GM21423 (cell line): ENCODE data around the gene DYNLT2.
"Not testable (repeated sequence)": the region's sequence is repeated elsewhere in the genome, so short reads cannot be mapped to it uniquely, and the experiment has no call there.

Experiments
- ATAC-seq: cut with Tn5 transposase; IDR thresholded peaks from one replicate; pipeline ENCODE4 v1.9.1; 2021; ENCODE audit warnings: mild to moderate bottlenecking, moderate library complexity; ENCODE audit not compliant: unreplicated experiment

Gene DYNLT2

DNA sequence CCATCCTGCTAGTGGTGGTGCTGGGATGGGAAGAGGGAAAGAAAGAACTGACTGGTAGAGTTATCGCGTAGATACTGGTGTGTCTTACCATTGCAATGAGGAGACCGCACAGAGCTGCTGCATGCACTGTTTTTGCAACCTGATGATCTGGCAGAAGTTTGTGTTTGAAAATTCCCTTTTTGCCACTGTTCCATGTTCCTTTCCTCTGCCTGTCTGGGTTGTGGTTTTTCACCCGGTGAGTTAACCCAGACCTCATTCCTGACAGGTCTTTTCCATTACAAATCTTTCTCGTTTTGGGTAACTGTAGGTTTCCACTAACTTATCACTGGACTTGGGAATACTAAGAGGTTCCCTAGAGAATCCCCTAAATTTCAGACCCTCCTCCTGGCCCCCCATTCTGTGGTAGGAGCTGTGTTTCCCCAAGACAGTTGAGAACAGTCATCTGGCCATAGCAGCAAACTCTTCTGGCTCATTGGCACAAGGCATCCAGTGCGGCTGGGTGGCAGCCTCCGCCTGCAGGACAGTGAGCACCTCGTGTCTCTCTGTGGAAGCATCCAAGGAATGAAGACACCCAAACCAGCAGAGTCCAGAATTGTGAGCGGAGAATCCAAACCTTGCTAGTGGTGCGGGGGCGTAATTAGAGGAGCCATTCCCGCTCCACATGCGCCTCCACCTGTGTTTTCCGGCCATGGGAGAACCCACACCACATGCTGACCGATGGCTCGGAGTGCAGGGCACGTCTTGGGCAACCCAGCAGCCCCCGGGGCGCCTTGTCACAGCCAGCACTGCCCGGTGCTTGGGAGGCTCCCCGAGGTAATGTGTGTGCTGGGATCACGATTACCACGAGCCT lies 32.8 kb upstream of the DYNLT2 start:
- no peak for ATAC-seq

GRCh38 chr6:169783401-169783800 lies 32.0 kb upstream of the DYNLT2 start:
- no peak for ATAC-seq

- ATAC-seq, result no peak
Measured at GRCh38 chr6:169782966-169783365, 31.6 kb upstream of the DYNLT2 start.

DNA sequence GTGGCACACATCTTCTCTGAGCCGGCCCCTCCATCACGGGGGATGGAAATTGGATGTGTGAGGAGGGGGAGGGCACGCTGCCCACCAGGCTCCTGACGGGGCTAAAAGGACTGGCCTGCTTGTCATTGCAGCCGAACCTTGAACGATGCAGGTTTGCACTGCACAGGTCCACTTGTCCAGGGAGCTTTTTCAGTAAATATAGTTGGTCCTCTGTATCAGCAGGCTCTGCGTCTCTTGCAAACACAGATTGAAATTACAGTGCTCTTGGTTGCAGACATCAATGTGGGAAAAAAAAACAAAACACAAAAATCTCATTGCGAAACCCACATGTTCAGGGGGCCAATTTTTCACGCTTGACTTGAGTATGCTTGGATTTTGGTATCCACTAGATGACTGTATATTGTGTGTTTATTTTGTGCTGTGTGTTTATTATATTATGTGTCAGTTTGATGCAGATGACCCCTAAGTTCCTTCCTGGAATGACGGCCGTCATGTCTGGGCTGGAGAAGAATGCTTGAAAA lies 29.3 kb upstream of the DYNLT2 start:
- ATAC-seq, result no peak

DNA sequence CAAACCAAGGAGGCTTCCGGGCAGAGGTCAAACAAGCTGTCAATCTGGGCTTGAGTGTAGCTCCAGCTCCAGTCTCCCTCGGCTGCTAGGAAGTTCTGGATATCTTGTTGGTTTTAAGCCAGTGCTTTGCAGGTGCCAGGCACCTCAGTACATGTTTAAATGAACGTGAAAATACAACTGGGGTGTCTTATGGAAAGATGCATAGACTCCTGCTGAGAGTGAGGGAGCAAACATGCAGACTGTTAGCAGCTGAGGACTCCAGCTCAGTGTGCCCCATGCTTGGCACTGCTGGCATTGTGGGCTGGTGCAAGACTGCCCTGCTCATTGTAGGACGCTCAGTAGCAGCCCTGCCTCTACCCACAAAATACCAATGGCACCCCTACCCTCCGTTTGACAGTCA lies 28.5 kb upstream of the DYNLT2 start:
- ATAC-seq, result no peak

DNA sequence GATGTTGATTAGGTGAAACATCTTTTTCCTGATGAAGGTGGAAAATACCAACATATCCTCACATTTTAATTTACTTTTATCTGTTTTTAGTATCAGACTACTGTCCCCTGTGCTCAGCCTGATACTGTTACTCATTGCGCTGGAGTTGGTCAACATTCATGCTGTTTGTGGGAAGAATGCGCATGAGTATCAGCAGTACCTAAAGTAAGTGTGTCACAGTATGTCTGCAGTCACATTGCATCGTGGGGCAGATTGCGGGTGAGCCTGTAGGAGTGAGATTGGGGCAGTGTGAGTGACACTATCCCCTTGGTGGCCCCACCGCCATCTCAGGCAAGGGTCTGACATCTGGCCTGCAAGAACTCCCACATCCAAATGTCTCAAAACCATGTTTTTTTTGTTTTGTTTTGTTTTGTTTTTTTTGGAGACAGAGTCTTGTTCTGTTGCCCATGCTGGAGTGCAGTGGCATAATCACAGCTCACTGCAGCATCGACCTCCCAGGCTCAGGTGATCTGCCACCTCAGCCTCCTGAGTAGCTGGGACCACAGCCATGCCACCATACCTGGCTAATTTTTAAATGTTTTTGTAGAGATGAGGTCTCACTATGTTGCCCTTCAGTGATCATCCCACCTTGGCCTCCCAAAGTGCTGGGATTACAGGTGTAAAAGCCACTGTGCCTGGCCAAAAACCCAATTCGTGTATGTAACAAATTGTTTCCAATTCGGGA lies 27.9 kb upstream of the DYNLT2 start:
- ATAC-seq, result no peak

DNA sequence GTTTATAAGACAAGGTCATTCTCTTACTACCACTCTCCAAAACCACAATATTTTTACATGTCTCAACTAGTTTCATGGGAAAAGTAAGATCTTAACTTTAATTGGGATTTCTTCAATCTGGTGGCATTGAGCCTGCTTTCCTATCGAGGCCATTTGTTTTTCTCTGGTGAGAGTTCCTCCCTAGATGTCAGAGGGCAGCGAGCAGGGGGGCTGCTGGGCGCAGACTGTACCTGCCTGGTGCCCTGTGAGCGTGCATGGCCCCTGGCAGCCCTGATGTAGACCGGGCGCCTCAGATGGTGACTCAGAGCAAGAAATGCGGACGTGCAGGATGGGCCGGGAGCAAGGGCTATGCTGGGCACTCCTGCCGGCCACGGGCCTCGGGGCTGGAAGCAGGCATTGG lies 27.3 kb upstream of the DYNLT2 start:
- ATAC-seq, result no peak

GRCh38 chr6:169777896-169778295 lies 26.5 kb upstream of the DYNLT2 start:
- no peak for ATAC-seq

DNA sequence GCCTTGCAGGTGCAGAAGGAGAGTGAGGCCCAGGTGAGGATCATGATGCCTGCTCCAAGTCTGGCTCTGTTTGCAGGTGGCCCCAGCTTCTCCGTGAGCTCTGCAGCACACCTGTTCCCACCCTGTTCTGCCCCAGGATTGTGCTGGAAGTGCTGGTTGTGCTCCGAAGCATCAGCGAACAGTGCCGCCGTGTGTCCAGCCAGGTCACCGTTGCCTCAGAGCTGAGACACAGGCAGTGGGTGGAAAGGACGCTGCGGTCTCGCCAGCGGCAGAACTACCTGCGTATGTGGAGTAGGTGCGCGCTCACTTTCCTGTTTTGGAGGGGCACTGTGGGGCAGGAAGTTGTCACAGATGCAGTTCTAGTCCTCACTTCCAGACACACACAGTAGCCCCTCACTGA lies 25.0 kb upstream of the DYNLT2 start:
- no peak for ATAC-seq

DNA sequence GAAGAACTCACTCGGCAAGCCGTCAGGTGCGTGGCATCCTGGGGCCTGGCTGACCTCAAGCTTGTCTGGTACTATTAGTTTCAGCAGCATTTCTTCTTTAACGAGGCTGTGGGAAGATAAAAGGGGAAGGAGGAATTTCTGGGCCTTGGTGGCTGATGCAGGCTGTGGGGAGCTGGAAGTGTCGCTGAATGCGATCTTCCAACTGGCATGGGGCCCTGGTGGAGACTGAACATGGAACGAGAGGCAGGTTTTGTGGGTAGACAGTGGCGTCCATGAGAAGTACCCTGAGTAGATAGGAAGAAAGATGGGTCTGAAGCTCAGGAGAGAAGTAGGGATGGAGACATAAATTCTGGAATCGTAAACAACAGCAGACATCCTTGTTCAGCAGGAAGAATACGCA lies 23.9 kb upstream of the DYNLT2 start:
- ATAC-seq, result no peak

GRCh38 chr6:169774347-169774746 lies 23.0 kb upstream of the DYNLT2 start:
- no peak for ATAC-seq

GRCh38 chr6:169766921-169767736 lies 15.8 kb upstream of the DYNLT2 start:
- no peak for ATAC-seq

DNA sequence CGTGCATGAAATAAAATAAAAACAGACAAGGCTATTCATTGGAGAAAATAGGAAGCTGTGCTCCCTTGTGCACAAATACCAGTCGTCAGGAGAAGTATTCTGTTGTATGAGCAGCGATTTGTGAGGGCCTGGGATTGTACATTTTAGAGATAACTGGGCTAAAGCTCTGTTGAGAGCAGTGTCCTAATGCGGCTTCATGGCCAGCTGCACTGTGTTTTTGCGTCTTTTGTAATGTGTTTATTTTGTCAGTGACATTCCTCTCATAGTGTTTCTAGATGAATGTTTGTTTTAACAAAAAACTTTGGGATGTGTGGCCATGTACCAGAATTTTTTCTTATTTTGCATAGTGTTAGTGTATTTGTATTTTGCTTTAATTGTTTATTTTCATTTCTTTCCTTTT lies 14.9 kb upstream of the DYNLT2 start:
- no peak for ATAC-seq

DNA sequence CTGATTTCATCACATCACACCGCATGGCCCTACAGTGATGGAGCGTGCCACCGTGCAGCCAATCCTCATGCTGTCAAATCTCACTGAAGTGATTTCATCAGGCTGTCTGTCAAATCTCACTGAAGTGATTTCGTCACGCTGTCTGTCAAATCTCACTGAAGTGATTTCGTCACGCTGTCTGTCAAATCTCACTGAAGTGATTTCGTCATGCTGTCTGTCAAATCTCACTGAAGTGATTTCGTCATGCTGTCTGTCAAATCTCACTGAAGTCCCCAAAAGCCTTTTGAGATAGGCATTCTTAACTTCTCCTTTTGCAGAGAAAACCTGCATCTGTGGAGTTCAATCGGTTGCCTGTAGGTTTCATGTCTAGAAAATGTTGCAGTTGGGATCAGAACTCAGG lies 14.4 kb upstream of the DYNLT2 start:
- ATAC-seq, result not testable (repeated sequence)

- no peak for ATAC-seq
Measured at GRCh38 chr6:169763881-169764280, 12.5 kb upstream of the DYNLT2 start.

- no peak for ATAC-seq
Measured at GRCh38 chr6:169763308-169763707, 11.9 kb upstream of the DYNLT2 start.

DNA sequence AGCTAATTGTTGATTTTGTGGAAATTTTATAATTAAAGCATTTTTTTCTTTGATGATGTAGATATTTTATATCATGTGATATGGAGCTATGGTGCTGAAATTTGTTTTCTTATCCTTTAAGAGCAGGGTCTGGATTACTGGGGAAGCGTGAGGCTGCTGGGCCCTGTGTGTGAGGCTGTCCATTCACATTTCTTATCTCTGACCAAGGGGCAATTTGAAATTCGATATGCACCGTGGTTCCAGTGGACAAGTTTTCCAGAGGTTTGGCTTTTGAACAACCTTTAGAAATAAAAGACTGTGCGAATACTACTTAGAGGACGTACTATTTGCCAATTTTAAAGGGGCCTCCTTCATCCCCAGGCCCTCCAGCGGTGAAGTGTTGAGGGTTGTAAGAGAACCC lies 3.8 kb upstream of the DYNLT2 start:
- no peak for ATAC-seq

- no peak for ATAC-seq
Measured at GRCh38 chr6:169752074-169752623, 777 bp upstream of the DYNLT2 start.

DNA sequence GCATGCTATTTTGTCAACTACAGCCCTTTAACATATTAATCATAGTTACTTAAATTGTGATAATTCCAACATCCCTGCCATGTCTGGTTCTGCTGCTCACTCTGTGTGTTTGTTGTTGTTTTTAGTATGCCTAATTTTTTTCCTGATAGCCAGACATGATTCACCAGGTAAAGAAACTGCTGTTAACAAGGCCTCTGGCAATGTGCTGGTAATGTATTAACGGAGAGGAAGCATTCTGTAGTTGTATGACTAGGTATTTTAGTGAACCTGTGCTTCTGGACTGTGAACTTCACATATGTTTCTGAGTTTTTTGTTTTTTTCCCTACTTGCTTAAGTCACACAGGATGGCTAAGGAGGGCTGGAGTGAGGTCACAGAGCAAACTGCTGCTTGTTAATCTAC lies 4.8 kb downstream of the DYNLT2 start:
- no peak for ATAC-seq

DNA sequence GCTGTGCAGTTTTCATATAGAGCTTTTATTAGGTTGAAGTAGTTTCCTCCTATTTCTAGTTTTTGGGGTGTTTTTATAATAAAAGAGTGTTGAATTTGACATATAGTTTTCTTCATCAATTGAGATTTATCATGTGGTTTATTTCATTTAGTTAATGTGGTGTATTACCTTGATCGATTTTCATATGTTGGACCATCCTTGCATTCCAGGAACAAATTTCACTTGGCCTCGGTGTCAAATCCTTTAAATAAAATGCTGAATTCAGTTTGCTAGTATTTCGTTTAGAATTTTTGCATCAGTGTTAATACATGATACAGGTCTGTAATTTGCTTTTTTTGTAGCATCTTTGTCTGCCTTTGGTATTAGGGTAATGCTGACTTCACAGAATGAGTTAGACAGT lies 6.0 kb downstream of the DYNLT2 start:
- no peak for ATAC-seq

- ATAC-seq, result no peak
Measured at GRCh38 chr6:169741344-169741743, 10.0 kb downstream of the DYNLT2 start.
